GM18861 (cell line): ENCODE data around the gene SMIM1.
"Not testable (repeated sequence)": the region's sequence is repeated elsewhere in the genome, so short reads cannot be mapped to it uniquely, and the experiment has no call there.

ENCODE experiments used
- ATAC-seq: cut with Tn5 transposase; IDR thresholded peaks from one replicate; pipeline ENCODE4 v1.9.1; 2021; ENCODE audit not compliant: unreplicated experiment

SMIM1 gene

GRCh38 chr1:3736131-3736561 lies 36.4 kb upstream of the SMIM1 start:
- no peak for ATAC-seq

GRCh38 chr1:3736708-3737107 lies 35.8 kb upstream of the SMIM1 start:
- ATAC-seq: no peak

DNA sequence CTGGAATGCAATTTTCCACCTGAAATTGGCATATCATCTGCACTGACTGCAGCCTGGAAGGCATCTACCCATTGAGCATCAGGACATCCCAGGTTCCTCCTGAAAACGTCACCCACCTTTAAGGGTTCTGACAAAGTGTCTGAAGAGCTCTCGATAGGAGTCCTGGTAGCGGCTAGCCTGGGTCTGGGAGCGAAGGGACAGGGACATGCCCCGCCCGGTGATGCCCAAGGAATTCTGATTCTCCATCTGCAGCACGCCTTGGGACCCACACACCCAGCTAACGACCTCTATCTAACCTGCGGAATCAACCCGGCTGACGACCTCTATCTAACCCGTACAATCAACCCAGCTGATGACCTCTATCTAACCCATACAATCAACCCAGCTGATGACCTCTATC lies 33.6 kb upstream of the SMIM1 start:
- ATAC-seq: no peak

GRCh38 chr1:3740042-3740441 lies 32.5 kb upstream of the SMIM1 start:
- ATAC-seq: no peak

- no peak for ATAC-seq
Measured at GRCh38 chr1:3740752-3741151, 31.8 kb upstream of the SMIM1 start.

GRCh38 chr1:3741566-3742438 lies 30.7 kb upstream of the SMIM1 start:
- no peak for ATAC-seq

GRCh38 chr1:3742439-3743298 lies 29.9 kb upstream of the SMIM1 start:
- no peak for ATAC-seq

- no peak for ATAC-seq
Measured at GRCh38 chr1:3743421-3743820, 29.1 kb upstream of the SMIM1 start.

GRCh38 chr1:3743826-3744225 lies 28.7 kb upstream of the SMIM1 start:
- no peak for ATAC-seq

- ATAC-seq: no peak
Measured at GRCh38 chr1:3744646-3745045, 27.9 kb upstream of the SMIM1 start.

- no peak for ATAC-seq
Measured at GRCh38 chr1:3745071-3745470, 27.5 kb upstream of the SMIM1 start.

- ATAC-seq: no peak
Measured at GRCh38 chr1:3745590-3746381, 26.8 kb upstream of the SMIM1 start.

DNA sequence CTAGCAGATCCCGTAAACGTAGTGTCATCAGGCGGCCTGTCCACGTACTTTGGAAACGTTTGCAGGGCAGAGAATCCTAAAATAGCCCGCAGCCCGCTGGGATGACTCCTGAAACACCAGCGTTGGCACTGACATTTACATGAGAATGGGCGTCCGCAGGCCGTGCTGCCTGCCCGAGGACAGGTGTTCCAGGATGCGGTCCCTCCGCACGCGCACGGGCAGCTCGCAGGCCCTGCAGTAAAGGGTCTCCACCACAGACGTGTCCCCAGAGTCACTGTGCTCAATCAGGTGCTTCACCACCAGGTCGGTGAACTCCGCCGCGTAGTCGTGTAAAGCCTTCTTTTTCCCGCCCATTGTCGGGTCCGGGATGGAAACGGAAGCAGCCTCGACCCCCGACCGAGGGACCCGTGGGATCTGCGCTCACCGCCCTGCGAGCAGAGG lies 26.1 kb upstream of the SMIM1 start:
- ATAC-seq: no peak

- ATAC-seq: no peak
Measured at GRCh38 chr1:3746830-3747521, 25.6 kb upstream of the SMIM1 start.

DNA sequence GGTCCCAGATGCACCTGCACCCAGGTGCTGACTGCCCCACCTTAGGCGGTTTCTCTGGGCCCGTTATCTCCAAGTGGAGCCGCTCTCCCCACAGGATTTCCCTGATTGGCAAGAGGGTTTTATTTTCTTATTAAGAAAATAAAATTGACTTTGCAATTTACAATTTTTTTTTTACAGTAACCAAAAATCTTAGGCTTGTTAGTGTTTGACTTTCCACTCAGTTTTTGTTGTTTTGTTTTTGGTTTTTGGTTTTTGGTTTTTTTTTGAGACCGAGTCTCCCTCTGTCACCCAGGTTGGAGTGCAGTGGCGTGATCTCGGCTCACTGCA lies 25.1 kb upstream of the SMIM1 start:
- no peak for ATAC-seq

DNA sequence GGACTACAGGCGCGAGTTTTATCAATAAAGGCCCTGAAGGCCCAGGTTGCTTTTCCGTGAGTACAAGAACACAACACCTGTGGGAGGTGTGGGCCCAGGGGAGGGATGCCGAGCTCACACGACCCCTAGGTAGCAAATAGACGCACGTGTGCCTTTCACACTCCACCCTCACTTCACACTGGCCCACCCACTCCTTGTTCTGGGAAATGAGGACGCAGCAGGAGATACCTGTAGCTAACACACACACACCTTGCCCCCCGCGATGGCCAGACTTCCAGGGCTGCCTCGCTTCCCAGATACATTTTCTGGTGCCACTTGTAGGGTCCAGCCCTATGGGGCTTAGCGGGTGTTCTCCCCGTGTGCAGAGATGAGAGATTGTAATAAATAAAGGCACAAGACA lies 24.6 kb upstream of the SMIM1 start:
- ATAC-seq: no peak

DNA sequence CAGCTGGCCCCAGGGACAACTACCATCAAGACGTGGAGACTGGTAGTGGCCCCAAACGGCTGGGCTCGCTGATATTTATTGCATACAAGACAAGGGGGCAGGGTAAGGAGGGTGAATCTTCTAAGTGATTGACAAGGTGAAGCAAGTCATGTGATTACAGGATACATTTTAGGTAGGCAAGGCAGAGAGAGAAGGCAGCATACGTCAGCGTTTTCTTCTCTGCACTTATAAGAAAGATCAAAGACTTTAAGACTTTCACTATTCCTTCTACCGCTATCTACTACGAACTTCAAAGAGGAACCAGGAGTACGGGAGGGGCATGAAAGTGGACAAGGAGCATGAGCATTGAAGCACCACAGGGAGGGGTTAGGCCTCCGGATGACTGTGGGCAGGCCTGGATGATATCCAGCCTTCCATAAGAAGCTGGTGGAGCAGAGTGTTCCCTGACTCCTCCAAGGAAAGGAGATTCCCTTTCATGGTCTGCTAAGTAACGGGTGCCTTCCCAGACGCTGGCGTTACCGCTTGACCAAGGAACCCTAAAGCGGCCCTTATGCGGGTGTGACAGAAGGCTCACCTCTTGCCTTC lies 24.1 kb upstream of the SMIM1 start:
- not testable (repeated sequence) for ATAC-seq

GRCh38 chr1:3749512-3749911 lies 23.0 kb upstream of the SMIM1 start:
- ATAC-seq: no peak

GRCh38 chr1:3750741-3751140 lies 21.8 kb upstream of the SMIM1 start:
- ATAC-seq: no peak

DNA sequence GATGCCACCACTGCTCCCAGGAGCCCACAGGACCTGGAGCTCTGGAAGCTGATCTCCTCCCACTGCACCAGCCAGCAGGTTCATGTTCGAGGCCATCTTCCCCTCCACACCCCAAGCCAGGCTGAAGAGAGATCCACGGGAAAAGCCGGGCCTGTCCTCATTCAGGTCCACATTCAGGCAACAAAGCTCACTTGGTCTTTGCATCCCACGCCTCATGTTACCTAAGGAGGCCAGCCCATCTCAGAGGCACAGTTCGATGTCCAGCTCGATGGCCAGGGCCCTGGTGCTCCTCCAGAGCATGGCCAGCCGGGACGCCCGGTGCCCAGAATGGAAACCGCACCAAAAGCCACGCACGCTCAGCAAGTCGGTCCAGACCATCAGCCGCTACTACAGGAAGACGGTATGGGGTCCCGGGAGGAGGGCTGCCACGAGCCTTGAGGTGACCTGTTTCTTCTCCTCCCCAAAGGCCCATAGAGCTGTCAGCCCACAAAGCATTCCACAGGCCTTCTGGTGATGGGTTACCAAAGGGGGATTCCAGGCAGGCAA lies 20.1 kb upstream of the SMIM1 start, which contains the start of gene CCDC27:
Gene CCDC27, plus strand, starts transcription at position 51 of the 546 bp plus-strand sequence. Its CDS starts 32 bp downstream, at position 83.
- ATAC-seq: no peak
